Subcutaneous abdominal adipose tissue (tissue), 5 donors: Measurements from ENCODE around the gene MSRB2.
A peak's percentile ranks its signal among the peaks of the same experiment; 100 is the strongest.

Source experiments
- H3K27ac ChIP-seq: one replicate; pipeline ENCODE4 v1.7.0; 2013; ENCODE audit warnings: low read depth, mild to moderate bottlenecking, inconsistent platforms, low read length, moderate library complexity
- H3K27me3 ChIP-seq, 5 donors: one replicate each; pipeline ENCODE4 v1.7.0; 2013; ENCODE audit warnings: low read length in 5 of 5, inconsistent platforms in 1 of 5; ENCODE audit not compliant: control insufficient read depth in 5 of 5, insufficient read depth in 4 of 5
- H3K36me3 ChIP-seq, 5 donors: one replicate each; pipeline ENCODE4 v1.7.0; 2013; ENCODE audit warnings: low read length in 5 of 5; ENCODE audit not compliant: control insufficient read depth in 5 of 5, insufficient read depth in 5 of 5
- H3K4me1 ChIP-seq, 5 donors: one replicate each; pipeline ENCODE4 v1.7.0; 2013; ENCODE audit warnings: low read length in 5 of 5, mild to moderate bottlenecking in 3 of 5, moderate library complexity in 1 of 5; ENCODE audit not compliant: control insufficient read depth in 5 of 5, insufficient read depth in 5 of 5
- H3K4me3 ChIP-seq, 5 donors: one replicate each; pipeline ENCODE4 v1.7.0; 2013; ENCODE audit warnings: low read length in 5 of 5, low read depth in 1 of 5
- H3K9ac ChIP-seq, 5 donors: one replicate each; pipeline ENCODE4 v1.7.0; 2013; ENCODE audit warnings: low read length in 5 of 5, mild to moderate bottlenecking in 4 of 5, moderate library complexity in 3 of 5
- H3K9me3 ChIP-seq, 5 donors: one replicate each; pipeline ENCODE4 v1.7.0; 2013; ENCODE audit warnings: low read length in 5 of 5; ENCODE audit not compliant: control insufficient read depth in 5 of 5
- donor health status: healthy.
- donor health status: healthy.
- donor health status: healthy.
- donor health status: healthy.
- donor health status: healthy.

MSRB2 gene

DNA sequence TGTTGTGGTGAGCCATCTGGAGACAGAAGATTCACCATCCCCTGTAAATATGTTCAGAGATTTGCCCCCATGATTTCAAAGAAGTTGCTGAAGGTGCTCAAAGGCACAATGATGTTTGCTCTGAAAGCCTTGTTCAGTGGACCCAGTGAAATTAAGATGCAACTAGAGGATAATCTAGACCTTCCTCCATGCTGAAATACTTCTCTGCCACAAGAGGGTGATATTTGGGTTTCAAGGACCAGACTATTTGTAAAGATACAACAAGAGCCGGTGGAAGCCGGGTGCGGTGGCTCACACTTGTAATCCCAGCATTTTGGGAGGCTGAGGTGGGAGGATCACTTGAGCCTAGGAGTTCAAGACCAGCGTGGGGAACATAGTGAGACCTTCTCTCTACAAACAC lies 13.5 kb upstream of the MSRB2 start:
- Histone ChIP-seq H3K27me3 (peaks cover 4 to 11% (median 8%) of the 10 kb centered on the region in 5 donors), H3K36me3 (no peaks in the 10 kb centered on the region), H3K4me3 (no peak overlapping the region), H3K27ac (no peak overlapping the region), H3K4me1 (no peaks in the 10 kb centered on the region), H3K9ac (no peak overlapping the region), H3K9me3 (peaks cover 0 to 3% (median 0%) of the 10 kb centered on the region in 5 donors)

DNA sequence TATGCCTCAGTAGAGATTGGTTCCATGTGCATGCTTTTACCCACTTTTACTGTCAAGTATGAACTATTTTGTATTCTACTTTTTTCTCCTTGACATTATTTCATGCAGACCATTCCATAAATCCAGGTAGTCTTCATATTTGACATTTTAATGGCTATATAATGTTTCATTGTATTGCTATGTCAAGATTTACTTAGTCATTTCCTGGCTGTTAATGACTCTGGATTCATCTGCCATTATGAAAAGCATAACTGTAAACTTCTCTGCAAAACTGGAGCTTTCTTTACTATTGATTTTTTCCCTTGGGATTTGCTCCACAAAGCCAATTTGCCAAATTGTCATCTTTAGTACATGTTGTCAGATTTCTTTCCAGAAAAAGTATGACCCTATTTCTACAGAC lies 6.8 kb upstream of the MSRB2 start:
- Histone ChIP-seq H3K4me3 (no peak overlapping the region), H3K9ac (no peak overlapping the region), H3K9me3 (peaks cover 0 to 8% (median 4%) of the 10 kb centered on the region in 5 donors), H3K36me3 (no peaks in the 10 kb centered on the region), H3K4me1 (no peaks in the 10 kb centered on the region), H3K27ac (no peak overlapping the region), H3K27me3 (peaks cover 0 to 4% (median 0%) of the 10 kb centered on the region in 5 donors)

GRCh38 chr10:23094786-23095403 lies 484 bp upstream of the MSRB2 start:
- no peak overlapping the region for H3K9ac ChIP-seq
- no peaks in the 10 kb centered on the region for H3K36me3 ChIP-seq
- no peaks in the 10 kb centered on the region for H3K27me3 ChIP-seq
- H3K4me3 ChIP-seq: peak overlapping the region in 4 of 5 donors; percentile 59 to 76 (median 70)
- H3K27ac ChIP-seq: peak overlapping the region; percentile 42
- peaks cover 0 to 29% (median 7%) of the 10 kb centered on the region in 5 donors for H3K9me3 ChIP-seq
- H3K4me1 ChIP-seq: peaks cover 3 to 21% (median 19%) of the 10 kb centered on the region in 5 donors

GRCh38 chr10:23095966-23096801 lies 805 bp downstream of the MSRB2 start:
- Histone ChIP-seq H3K27me3 (no peaks in the 10 kb centered on the region), H3K9ac (peak overlapping the region; percentile 69 to 84 (median 74)), H3K36me3 (no peaks in the 10 kb centered on the region), H3K9me3 (peaks cover 0 to 35% (median 7%) of the 10 kb centered on the region in 5 donors), H3K4me3 (peak overlapping the region; percentile 67 to 87 (median 76)), H3K27ac (peak overlapping the region; percentile 80), H3K4me1 (peaks cover 3 to 22% (median 19%) of the 10 kb centered on the region in 5 donors)

GRCh38 chr10:23096802-23097549 lies 1.6 kb downstream of the MSRB2 start:
- Histone ChIP-seq H3K9me3 (peaks cover 0 to 30% (median 4%) of the 10 kb centered on the region in 5 donors), H3K4me3 (peak overlapping the region; percentile 67 to 87 (median 76)), H3K27ac (peak overlapping the region; percentile 80), H3K36me3 (peaks cover 0 to 2% (median 0%) of the 10 kb centered on the region in 5 donors), H3K4me1 (peaks cover 3 to 22% (median 19%) of the 10 kb centered on the region in 5 donors), H3K9ac (peak overlapping the region in 3 of 5 donors; percentile 22 to 84 (median 69)), H3K27me3 (no peaks in the 10 kb centered on the region)

DNA sequence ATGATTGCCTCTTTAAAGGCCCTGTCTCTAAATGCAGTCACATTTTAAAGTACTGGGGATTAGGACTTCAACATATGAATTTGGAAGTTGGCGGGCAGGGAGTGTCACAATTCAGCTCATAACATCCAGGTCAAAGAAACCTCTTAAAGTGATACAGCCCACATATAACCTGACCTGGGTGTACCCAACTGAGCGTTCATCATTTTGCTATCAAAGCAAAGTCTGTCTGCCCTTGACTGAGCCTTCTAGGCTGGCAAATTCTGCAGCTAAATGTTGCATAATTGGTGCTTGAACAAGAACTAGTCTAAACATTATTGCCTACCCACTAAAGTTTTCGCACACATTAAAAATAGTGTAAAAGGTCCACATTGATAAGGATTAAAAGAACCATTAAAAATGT lies 3.7 kb downstream of the MSRB2 start:
- H3K27ac ChIP-seq: no peak overlapping the region
- peaks cover under 1 to 5% (median 2%) of the 10 kb centered on the region in 5 donors for H3K36me3 ChIP-seq
- no peak overlapping the region for H3K4me3 ChIP-seq
- H3K4me1 ChIP-seq: peaks cover 3 to 22% (median 19%) of the 10 kb centered on the region in 5 donors
- no peak overlapping the region for H3K9ac ChIP-seq
- peaks cover 0 to 30% (median 3%) of the 10 kb centered on the region in 5 donors for H3K9me3 ChIP-seq
- H3K27me3 ChIP-seq: no peaks in the 10 kb centered on the region

- Histone ChIP-seq H3K4me1 (peaks cover 3 to 19% (median 18%) of the 10 kb centered on the region in 5 donors), H3K27ac (no peak overlapping the region), H3K9ac (no peak overlapping the region), H3K9me3 (peaks cover 0 to 30% (median 3%) of the 10 kb centered on the region in 5 donors), H3K36me3 (peaks cover 5 to 11% (median 8%) of the 10 kb centered on the region in 5 donors), H3K4me3 (no peak overlapping the region), H3K27me3 (no peaks in the 10 kb centered on the region)
Observed at GRCh38 chr10:23099816-23100215, 4.4 kb downstream of the MSRB2 start.

GRCh38 chr10:23100331-23101030 lies 5.1 kb downstream of the MSRB2 start:
- H3K27ac ChIP-seq: no peak overlapping the region
- no peaks in the 10 kb centered on the region for H3K27me3 ChIP-seq
- H3K4me1 ChIP-seq: peaks cover 3 to 17% (median 15%) of the 10 kb centered on the region in 5 donors
- H3K4me3 ChIP-seq: peak overlapping the region in 1 of 5 donors; percentile 26
- no peak overlapping the region for H3K9ac ChIP-seq
- peaks cover 0 to 30% (median 3%) of the 10 kb centered on the region in 5 donors for H3K9me3 ChIP-seq
- H3K36me3 ChIP-seq: peaks cover 12 to 17% (median 14%) of the 10 kb centered on the region in 5 donors

DNA sequence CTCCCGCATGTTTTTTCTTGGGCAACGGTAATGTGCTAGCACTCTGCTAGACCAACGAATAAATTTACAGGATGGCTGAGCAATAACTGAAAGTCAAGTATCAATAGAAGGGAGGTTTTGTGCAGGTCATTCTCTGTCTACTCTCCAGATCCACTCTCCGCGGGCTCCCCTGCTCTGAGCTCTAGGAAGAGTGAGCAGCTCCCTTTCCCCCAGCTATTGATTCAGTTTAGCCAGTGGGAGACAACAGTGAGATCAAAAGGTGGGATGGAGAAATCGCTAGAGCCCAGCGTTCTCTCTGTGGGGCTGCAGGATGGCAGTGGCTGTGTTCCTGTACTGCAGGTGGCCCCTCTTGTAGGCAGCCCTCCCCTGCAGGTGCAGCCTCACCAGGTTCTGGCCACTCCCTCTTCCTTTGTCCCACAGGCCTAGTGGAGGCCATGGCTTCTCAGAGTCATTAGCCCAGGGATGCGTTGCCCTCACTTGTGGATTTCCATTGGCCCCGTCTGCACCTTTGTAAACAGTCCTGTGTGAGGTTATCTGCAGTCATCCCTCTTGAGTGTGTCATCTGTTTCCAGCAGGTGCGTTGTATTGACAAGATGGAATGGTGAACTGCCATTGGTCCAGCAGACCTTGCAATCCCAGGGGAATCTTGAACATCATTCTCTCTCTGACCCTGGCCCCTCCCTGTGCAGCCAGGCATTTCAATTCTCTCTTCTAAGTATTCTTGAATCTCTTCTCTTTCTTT lies 11.1 kb downstream of the MSRB2 start:
- H3K4me3 ChIP-seq: no peak overlapping the region
- H3K4me1 ChIP-seq: no peaks in the 10 kb centered on the region
- H3K9me3 ChIP-seq: no peaks in the 10 kb centered on the region
- no peak overlapping the region for H3K9ac ChIP-seq
- no peaks in the 10 kb centered on the region for H3K27me3 ChIP-seq
- H3K36me3 ChIP-seq: peaks cover 29 to 61% (median 53%) of the 10 kb centered on the region in 5 donors
- H3K27ac ChIP-seq: no peak overlapping the region
